DOHH2 (cell line): Measurements from ENCODE around the gene SMAD5.

Source experiments
- H3F3A ChIP-seq: fragments of 200-600 bp; sonication (generic), shearing (Covaris generic); 2 replicates; pipeline ENCODE4 v1.6.0; 2016; ENCODE audit warnings: antibody characterized with exemption, mild to moderate bottlenecking; ENCODE audit not compliant: control insufficient read depth, insufficient read depth
- H3K27ac ChIP-seq: fragments of 200-600 bp; sonication (generic); 2 replicates; pipeline ENCODE4 v1.5.1; 2014; ENCODE audit warnings: low read depth, mild to moderate bottlenecking, low read length, moderate library complexity
- H3K27me3 ChIP-seq: fragments of 200-600 bp; sonication (generic); 2 replicates; pipeline ENCODE4 v1.6.1; 2014; ENCODE audit warnings: mild to moderate bottlenecking, low read length, mixed read lengths; ENCODE audit not compliant: control insufficient read depth
- H3K36me3 ChIP-seq: fragments of 200-600 bp; sonication (generic); 2 replicates; pipeline ENCODE4 v1.6.1; 2014; ENCODE audit warnings: mild to moderate bottlenecking, low read length, moderate library complexity, mixed read lengths; ENCODE audit not compliant: control insufficient read depth
- H3K4me1 ChIP-seq: fragments of 200-600 bp; sonication (generic); 2 replicates; pipeline ENCODE4 v1.6.1; 2014; ENCODE audit warnings: mild to moderate bottlenecking, low read length, mixed read lengths; ENCODE audit not compliant: control insufficient read depth
- H3K4me2 ChIP-seq: fragments of 200-600 bp; sonication (generic); 2 replicates; pipeline ENCODE4 v1.6.0; 2014; ENCODE audit warnings: mild to moderate bottlenecking, low read length, moderate library complexity
- H3K4me3 ChIP-seq: fragments of 200-600 bp; sonication (generic); 2 replicates; pipeline ENCODE4 v1.5.1; 2014; ENCODE audit warnings: mild to moderate bottlenecking, low read length, mixed read lengths
- H3K79me2 ChIP-seq: fragments of 200-600 bp; sonication (generic); 2 replicates; pipeline ENCODE4 v1.6.1; 2014; ENCODE audit warnings: mild to moderate bottlenecking, low read length, mixed read lengths; ENCODE audit not compliant: control insufficient read depth
- H3K9me2 ChIP-seq: fragments of 200-600 bp; sonication (generic); replicated peaks from 2 replicates; pipeline ENCODE4 v1.6.1; 2014; ENCODE audit warnings: mild to moderate bottlenecking, low read length, mixed read lengths; ENCODE audit not compliant: control insufficient read depth
- H3K9me3 ChIP-seq: fragments of 200-600 bp; sonication (generic); 2 replicates; pipeline ENCODE4 v1.6.1; 2014; ENCODE audit warnings: antibody characterized with exemption, low read length, mixed read lengths; ENCODE audit not compliant: control insufficient read depth, insufficient read depth
- H4K20me1 ChIP-seq: fragments of 200-600 bp; sonication (generic); 2 replicates; pipeline ENCODE4 v1.6.0; 2014; ENCODE audit warnings: low read depth, mild to moderate bottlenecking, antibody characterized with exemption, low read length, moderate library complexity; ENCODE audit not compliant: control insufficient read depth, insufficient read depth
- EZH2phosphoT487 ChIP-seq: fragments of 200-600 bp; sonication (generic); IDR thresholded peaks from 2 replicates; pipeline ENCODE4 v1.6.1; 2017; ENCODE audit warnings: borderline replicate concordance, mild to moderate bottlenecking, antibody characterized with exemption, low read length, moderate library complexity, mixed read lengths
- TF ChIP-seq, protein P1 (sequence below): fragments of 200-600 bp; sonication (generic); IDR thresholded peaks from one replicate; pipeline ENCODE4 v1.5.1; 2014; ENCODE audit warnings: antibody characterized with exemption, mild to moderate bottlenecking, low read depth, low read length; ENCODE audit not compliant: poor library complexity, severe bottlenecking

Gene SMAD5

DNA sequence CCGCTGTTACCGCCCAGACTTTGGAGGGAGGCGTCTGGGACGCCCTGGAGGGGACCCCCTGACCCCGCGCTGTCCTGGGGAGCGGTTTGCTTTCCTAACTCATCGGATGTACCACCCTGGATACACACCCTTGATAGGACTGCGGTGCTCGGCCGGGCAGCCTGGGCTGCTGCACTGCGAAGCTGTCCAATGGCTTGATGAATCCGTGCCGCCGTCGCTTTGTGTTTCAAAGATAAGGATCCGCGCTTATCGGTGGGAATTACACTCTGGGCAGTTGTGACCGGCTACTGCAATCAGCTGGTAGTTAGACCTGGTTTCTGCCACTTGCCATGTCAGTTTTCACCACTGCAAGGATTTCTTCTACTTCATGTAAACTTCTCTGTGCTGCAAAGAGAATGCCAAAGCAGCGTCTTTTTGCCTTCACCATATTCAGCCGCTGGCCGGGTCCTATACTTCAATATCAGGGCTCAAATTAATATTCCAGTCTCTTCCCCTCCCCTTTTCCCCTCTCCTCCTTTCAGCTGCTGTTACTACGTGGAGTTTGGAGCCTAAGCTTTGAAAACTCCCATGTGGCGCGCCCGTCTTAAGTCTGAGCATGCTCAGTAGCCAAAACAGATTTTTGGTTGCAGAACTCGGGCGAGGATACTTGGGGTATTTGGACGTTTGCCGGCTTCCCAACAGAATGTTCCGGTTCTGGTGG lies 727 bp downstream of the SMAD5 start:
- peak overlapping the region; percentile 98 for H3K4me3 ChIP-seq
- H3K27me3 ChIP-seq = no peaks in the 10 kb centered on the region
- no peaks in the 10 kb centered on the region for H3K9me2 ChIP-seq
- H3K79me2 ChIP-seq = peaks cover 64% of the 10 kb centered on the region
- H3K4me1 ChIP-seq = peaks cover 54% of the 10 kb centered on the region
- H3K27ac ChIP-seq = peak overlapping the region; percentile 73
- TF ChIP-seq, protein P1, sequence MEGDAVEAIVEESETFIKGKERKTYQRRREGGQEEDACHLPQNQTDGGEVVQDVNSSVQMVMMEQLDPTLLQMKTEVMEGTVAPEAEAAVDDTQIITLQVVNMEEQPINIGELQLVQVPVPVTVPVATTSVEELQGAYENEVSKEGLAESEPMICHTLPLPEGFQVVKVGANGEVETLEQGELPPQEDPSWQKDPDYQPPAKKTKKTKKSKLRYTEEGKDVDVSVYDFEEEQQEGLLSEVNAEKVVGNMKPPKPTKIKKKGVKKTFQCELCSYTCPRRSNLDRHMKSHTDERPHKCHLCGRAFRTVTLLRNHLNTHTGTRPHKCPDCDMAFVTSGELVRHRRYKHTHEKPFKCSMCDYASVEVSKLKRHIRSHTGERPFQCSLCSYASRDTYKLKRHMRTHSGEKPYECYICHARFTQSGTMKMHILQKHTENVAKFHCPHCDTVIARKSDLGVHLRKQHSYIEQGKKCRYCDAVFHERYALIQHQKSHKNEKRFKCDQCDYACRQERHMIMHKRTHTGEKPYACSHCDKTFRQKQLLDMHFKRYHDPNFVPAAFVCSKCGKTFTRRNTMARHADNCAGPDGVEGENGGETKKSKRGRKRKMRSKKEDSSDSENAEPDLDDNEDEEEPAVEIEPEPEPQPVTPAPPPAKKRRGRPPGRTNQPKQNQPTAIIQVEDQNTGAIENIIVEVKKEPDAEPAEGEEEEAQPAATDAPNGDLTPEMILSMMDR = no peak
- TF ChIP-seq EZH2phosphoT487 = no peak
- peaks cover 30% of the 10 kb centered on the region for H4K20me1 ChIP-seq
- peaks cover 53% of the 10 kb centered on the region for H3K36me3 ChIP-seq
- H3F3A ChIP-seq = no peaks in the 10 kb centered on the region
- peak overlapping the region; percentile 98 for H3K4me2 ChIP-seq
- no peaks in the 10 kb centered on the region for H3K9me3 ChIP-seq

DNA sequence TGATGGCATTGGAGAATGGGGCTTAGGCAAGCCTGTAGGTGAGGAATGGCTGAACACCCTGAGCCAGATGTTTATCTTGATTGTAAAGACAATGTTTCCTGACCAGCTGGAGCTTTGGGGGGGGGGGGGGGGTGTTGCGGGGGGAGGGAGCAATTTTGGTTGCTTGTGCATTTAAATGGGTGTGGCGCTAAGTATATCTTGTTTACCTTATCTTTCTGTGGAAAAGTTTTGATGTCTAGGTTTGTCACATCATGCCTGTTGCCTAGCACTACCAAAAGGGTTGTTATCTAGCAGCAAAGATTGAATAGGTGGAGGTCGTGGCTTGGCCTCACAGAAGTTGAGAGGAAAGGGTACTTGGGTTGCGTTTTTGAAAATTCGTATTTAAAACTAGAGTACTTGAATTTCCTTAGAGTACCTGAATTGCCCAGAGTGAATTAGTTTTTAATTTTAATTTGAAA lies 1.3 kb downstream of the SMAD5 start:
- H4K20me1 ChIP-seq = peaks cover 32% of the 10 kb centered on the region
- H3K79me2 ChIP-seq = peaks cover 70% of the 10 kb centered on the region
- peaks cover 59% of the 10 kb centered on the region for H3K36me3 ChIP-seq
- H3K9me3 ChIP-seq = no peaks in the 10 kb centered on the region
- H3K27ac ChIP-seq = no peak overlapping the region
- no peaks in the 10 kb centered on the region for H3F3A ChIP-seq
- TF ChIP-seq EZH2phosphoT487 = no peak
- TF ChIP-seq, protein P1 = no peak
- peaks cover 59% of the 10 kb centered on the region for H3K4me1 ChIP-seq
- peak overlapping the region; percentile 98 for H3K4me2 ChIP-seq
- peak overlapping the region; percentile 98 for H3K4me3 ChIP-seq
- no peaks in the 10 kb centered on the region for H3K9me2 ChIP-seq
- no peaks in the 10 kb centered on the region for H3K27me3 ChIP-seq

DNA sequence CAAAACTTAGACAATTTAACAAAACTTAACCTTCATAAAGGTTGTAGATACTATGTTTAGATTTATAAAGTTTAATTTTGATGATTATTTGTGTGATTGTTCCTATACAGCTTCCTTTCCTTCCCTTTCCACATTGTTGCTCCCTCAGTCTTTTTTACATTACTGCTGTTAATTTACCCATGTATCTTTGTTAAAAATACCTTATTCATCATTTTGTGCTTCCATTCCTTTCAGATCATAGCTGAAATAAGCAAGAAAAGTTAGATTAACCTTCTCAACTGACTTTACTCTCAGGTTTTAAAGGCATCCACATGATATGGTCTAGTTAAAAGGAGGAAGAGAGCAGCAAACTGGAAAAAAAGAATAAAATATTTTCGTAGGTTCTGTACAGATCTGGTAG lies 2.0 kb downstream of the SMAD5 start:
- H3K4me1 ChIP-seq = peaks cover 64% of the 10 kb centered on the region
- H3K27ac ChIP-seq = no peak overlapping the region
- H3K36me3 ChIP-seq = peaks cover 65% of the 10 kb centered on the region
- H3K4me2 ChIP-seq = peak overlapping the region; percentile 98
- peak overlapping the region; percentile 98 for H3K4me3 ChIP-seq
- TF ChIP-seq EZH2phosphoT487 = no peak
- TF ChIP-seq, protein P1 = no peak
- no peaks in the 10 kb centered on the region for H3K9me3 ChIP-seq
- no peaks in the 10 kb centered on the region for H3K9me2 ChIP-seq
- H3F3A ChIP-seq = no peaks in the 10 kb centered on the region
- H3K27me3 ChIP-seq = no peaks in the 10 kb centered on the region
- H3K79me2 ChIP-seq = peaks cover 77% of the 10 kb centered on the region
- peaks cover 32% of the 10 kb centered on the region for H4K20me1 ChIP-seq
